Left colon (tissue), 2 donors: ENCODE results near the gene PXDN. TPM values are rescaled to one million over a fixed set of nuclear protein-coding genes. Genes with fewer than 3 reads are reported as not detected.

Experiments used
- ATAC-seq: fragments of 200-7000 bp; cut with Tn5 transposase; one replicate; pipeline ENCODE4 v1.9.1; 2020; ENCODE audit warnings: mild to moderate bottlenecking, moderate library complexity
- DNase-seq, 2 donors: peaks; one replicate each; pipeline ENCODE4 v3.0.0-alpha.2; 2020
- intact Hi-C, 2 donors: fragments of 100-400 bp; cut with DNase I in 1 of 2; cut with micrococcal nuclease in 1 of 2; formaldehyde crosslinking; loops; one replicate each; pipeline versions ENCODE4 v1.11.2 to v1.14.0; 2022; cut with DNase I, micrococcal nuclease
- total RNA-seq, 2 donors: library from RNA; stranded (reverse); fragmentation: NEBNext Ultra II Directional; extraction: Animal tissue kit (Norgen Biotek cat#: 25700); gene quantifications; one replicate each; pipeline ENCODE4 v1.2.1, GENCODE V29; 2021
- donor health status: DM: no; HTN: no; CAD: no.
- donor health status: DM: yes; HTN: yes; CAD: no.

The PXDN gene
- total RNA-seq, 2 donors from 2014 or later = 11.6 to 13.3 TPM

DNA sequence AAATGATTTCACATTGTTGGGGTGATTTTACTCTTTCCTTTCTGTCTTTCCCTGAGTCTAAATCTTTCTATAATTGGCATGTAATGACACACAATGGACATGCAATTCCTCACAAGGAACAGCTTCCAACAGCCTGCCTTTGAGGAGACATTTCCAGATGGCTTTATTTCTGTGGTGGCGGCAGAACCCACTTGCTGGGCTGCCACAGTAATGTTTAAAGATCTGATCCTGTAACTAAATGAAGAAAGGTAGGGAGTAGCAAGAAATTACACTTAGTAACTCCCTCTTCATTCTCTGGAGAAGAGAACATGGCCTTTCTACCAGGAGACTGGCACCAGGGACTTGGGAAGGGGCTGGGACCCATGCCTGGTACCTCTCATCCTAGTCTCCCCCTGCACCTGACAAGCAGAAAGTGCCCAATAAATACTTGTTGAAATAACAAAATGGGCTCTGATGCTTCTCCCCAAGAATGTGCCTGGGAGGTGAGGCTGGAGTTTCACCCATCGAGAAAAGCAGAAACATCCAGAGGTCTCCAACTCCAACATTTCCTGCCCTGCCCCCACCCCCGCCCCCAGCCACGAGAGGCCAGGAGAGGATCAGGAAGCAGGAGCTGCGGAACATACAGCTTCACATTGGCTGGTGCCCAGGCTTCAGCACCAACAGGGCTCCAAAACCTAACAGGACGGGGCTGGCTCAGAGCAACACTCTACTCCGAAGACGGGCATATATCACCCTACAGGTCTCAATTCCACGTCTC, 92.1 kb downstream of the PXDN start:
- DNase-seq (peak in 1 of 2 donors; percentile 30), ATAC-seq (no peak)
- intact Hi-C loops = no loop called here

DNA sequence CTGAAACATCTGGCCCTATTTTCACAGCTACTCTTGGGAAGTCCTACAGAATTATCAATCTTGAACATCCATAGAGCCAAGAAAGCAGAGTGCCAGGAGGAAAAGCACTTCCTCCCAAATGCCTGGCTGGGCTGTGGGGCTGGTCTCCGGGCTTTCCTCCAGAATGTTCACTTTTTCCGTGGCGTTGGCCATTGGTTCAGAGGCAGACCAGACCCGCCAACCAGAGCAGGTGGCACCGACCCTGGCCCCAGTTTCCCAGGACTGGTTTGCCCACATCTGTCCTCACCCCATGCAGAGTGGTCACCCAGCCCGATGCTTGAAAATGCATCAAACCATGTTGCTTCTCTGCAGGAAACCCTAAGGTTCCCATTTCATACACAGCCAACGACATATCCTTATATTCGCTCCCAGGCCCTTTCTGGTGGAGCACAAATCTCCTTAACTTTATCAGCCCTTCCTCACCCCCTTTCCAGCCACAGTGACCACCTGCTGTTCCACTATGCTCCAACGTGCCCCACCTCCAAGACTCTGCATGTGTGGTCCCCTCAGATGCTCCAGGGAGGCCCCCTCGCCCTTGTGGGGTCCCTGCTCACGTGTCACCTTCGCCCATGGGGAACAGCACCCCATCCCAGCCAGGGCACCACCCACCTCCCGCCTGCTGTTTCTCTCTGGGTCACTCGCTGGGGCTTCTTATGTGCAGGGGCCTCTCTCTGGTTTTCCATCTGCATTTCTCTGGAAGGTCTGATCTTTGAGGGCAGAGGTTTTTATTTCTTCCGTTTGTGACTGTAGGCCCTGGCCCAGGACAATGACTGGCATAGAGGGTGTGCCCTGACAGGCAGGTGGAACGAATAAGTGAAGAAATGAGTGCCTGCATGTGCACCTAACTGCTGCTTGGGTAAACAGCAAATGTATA, 92.9 kb downstream of the PXDN start:
- ATAC-seq (peak; percentile 84), DNase-seq (no peak)
- intact Hi-C loops = no loop called here

DNA sequence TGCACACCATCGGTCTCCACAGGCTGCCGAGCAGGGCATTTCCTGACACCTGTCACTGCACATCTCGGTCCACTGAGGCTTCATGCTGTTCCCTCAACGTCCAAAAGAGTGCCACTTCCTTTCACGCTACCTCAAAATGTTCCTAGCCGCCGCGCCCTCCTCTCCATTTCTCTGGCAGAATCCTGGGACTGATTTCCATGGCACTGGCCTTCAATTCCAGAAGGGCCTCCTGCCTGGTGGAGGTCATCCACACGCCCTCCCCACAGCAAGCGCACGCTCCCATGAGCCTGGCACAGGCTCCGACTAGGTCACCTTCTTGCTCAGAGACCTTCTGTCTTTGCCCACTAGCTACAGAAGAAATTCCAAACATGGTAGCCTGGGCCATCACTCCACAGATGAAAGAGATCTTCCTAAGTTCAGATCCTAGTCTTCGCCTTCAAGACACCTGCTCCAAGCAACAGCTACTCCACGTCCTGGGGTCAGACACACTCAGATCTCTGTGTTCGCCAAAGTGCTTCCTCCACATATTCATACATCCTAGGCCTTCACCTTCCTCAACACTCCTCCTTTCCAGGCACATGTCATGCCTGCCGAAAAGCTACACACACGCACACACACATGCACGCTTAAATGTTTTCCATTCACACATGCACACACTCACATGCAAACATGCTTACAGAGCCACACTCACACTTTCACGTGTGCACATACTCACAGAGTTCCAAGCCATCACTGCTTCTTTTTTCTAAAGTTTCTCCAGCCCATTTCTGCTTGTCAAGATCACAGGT, 94.0 kb downstream of the PXDN start:
- no peak for ATAC-seq
- intact Hi-C loops = no loop called here
- DNase-seq = no peak

DNA sequence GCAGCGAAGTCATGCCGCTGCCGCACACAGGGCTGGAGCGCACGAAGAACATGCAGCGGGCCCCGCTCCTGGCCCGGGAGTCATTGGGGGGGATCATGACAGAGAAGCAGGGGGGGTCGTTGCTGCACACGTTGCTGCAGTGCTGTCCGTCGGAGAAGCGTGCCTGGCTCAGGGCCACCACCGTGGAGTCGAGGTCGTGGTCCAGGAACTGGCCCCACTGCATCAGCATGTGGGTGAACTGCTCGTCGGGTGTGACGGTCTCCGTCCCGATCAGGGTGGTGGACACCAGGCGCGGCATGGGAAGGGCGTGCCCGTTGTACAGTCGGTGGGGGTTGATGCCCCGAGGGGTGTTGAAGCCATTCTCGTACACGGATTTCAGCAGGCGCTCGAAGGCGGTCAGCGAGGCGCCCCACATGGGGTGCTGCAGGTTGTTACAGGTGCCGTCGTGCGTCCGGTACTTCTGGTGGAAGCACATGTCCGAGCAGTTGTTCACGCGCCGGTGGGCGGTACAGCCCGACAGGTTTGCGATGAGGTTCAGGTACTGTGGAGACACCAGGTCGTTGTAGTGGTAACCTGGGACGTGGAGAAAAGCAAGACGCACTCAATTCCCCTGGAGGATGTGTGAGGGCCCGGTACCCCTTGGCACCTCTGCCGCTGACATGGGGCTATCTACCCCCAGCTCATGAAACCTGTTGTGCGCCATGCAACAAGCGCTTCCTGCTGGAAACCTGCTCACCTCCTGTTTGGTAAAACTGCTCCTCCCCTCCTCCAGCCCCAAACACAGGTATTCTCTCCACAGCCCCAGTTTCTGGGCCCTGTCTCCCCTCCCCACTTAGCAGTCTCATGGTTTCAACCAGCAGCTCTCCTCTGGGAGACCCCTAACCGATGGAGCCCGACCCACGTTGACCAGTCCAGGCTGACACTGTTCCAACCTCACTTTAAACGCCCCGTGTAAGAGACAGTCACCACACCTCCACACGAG, 94.9 kb downstream of the PXDN start:
- no peak for ATAC-seq
- intact Hi-C loops = no loop called here
- no peak for DNase-seq

DNA sequence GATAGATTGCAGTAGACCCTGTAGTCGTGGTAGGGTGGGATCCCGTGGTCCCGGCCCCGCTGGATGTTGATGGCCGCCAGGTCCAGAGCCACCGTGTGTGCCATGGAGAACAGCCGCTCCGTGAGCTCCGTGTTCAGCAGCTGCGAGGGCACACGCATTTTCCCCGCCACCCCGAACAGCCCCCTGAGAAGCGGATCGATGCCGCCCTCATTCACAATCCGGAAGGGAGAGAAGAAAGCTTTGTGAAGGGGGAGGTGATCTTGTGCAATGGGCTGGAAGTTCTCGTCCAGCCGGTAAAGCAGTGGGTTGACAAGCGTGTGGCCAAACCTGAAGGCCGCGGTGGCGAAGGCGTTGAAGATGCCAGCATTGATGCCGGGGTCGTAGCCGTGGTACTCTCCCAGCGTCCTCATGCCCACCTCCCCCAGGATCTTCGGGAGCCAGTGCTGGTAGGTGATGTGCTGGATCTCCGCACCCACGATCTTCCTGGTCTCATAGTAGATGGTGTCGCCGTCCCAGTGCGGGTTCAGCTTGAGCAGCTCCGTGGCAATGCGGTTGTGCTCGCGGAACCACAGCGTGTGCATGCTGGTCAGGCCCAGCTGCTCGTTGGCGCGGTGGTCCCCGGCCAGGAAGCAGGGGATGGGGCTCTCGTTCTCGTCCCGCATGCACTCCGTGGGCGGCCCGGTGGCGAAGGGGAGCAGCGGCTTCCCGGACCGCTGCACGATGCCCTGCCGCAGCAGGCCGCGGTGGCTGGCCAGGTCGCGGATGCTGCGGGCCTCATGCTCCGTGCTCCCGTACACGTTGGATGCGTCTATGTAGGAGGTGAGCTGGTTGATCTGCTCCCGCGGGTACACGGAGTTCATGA, 95.8 kb downstream of the PXDN start:
- no peak for ATAC-seq
- peak in 1 of 2 donors; percentile 17 for DNase-seq
- intact Hi-C loops = no loop called here

DNA sequence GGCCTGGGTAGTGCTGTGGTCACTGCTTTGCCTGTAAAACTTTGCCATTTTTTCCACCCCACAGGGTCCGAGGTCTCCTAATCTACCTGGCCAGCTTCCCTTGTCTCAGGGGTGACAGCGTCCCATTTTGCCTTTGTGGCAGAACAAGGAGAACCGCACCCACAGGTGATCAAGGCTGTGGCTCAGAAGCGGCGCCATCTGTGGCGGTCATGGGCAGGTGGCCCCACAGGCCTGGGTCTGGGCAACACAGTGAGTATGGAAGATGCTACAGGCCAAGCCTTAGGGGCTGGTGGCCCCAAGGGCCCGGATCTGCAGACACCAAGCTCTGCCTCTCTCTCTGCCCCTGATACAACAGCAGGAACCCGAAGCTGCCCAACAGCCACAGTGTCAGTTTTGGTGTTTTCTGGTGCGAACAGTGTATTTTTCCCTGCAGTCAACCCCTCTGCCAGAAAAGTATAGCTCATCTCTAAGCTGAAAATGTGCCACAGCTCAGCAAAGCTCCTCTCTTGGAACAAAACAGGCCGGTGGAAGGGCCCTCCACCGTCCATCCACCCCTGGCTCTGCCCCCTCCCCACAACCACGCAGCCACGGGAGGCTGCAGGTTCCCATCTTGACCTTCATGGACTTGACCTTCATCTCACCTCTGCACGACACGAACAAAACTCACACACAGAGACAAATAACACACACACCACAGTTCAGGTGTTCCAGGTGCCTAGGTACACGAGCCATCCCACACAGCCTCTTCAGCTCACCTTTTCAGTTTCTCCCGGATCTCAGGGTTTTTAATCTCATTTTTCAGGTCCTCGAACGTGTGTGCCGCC, 96.7 kb downstream of the PXDN start:
- ATAC-seq (no peak), DNase-seq (no peak)
- intact Hi-C loops = no loop called here

DNA sequence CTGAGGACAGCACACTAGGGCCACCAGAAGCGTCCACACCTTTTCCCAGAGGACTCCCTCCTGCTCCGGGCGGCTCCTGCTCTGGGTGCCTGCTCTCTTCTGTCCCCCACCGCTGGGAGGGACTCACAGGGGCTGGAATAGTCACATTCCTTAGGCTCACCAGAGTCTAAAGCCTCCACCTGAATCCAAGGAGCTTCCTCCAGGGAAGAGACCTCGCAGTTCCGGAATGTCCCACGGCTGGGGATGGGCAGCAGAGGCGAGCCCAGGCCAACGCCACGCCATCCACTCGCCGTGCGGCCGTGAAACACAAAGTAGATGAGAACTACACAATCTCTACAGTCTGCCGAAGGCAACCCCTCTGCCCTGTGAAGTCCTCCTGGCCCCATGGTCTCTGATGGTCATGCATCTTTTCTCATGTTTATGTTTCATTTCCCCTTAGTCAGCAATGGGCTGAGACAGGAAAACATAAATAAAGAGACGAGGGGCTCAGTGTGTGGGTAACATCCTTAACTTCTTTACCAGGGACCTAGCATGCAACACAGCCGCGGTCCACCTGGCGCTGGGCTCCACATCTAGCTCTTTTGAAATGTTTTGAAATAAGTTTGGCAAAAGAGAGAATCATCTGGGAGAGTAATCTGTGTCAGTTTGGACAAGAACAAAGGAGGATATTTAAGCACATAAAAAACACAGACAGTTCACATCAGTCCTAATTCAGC, 98.4 kb downstream of the PXDN start:
- DNase-seq = peak in 1 of 2 donors; percentile 19
- no peak for ATAC-seq
- intact Hi-C loops = no loop called here

DNA sequence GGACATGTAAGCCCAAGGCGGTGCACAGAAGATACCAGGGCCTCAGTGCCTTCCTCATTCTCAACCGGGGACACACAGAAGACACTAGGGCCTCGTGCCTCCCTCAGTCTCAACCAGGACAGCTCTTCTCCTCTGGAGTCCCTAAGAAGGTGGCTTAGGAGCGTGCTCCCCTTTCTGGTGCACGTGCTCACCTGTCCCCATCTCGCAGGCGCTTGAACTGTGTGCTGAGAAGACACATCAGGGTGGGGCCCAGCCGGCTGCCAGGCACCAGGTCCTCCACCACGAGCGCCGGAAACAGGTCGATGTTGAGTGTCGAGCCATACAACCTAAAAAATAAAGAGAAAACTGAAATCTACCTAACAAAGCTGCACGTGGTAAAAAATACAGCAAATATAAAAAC, 99.9 kb downstream of the PXDN start:
- ATAC-seq = no peak
- DNase-seq = peak in 1 of 2 donors; percentile 19
- intact Hi-C loops = no loop called here

DNA sequence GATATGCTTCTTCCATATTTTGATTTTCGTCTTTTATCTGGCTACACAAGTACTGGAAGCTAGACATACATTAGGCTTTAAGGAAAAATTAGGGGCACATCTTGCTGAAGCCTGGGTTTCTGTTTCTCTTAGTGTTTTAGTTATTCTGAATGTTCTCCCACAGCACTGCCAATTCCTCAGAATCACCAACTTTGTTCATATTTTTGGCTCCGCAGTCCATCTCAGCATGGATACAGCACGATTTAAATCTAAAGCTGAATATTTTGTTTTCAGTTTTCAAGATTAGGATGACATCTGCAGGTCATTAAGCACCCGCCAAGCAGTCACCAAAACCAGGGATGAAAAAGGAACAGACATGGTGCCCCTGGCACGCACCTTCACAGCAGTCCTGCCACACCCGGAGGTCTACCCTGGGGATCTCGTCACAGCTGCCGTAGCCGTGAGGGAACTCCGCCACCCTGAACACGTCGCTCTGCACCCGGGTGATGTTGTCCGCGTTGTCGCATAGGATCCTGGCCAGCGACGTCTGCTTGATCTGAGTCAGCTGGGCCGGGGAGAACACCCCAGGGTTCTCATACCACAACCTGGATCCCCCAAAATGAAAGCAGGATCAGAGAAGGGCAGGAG, 101.2 kb downstream of the PXDN start:
- intact Hi-C loops = no loop called here
- DNase-seq = peak in 1 of 2 donors; percentile 19
- ATAC-seq = no peak

DNA sequence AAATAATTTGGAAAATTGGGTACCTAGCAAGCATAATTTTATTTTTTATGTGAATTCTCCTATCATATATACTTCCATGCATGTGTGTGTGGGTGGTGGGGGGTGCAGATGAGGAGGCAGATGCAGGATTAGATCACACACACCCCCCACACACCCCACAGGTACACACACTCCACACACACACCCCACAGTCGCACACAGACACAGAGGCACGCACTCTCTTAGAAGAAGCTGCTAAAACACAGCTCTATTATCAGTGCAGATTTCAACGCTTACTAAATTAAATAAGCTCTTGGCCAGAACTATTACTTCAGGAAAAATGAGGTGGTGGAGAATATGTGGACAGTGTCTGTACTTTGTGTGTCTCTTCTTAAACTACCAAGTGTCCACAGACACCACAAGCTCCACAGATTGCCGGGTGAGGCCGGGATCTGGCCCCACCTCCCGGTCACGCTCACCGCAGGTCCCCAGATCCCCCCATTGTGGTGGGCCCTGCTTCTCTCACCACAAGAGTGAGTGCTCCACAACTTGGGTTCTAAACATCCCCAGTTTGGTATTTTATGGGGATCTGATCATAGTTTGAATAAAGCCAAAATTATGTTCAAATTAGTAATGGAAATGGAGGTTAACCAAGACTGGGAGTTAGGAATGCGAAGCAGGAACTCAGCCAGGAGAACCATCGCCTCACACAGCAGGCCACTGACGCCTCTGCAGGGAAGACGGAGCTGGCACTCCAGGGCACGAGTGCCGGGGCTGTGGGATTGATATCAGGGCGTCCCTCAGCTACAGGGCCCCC, 102.1 kb downstream of the PXDN start:
- intact Hi-C loops = no loop called here
- DNase-seq (peak in 1 of 2 donors; percentile 21), ATAC-seq (no peak)

DNA sequence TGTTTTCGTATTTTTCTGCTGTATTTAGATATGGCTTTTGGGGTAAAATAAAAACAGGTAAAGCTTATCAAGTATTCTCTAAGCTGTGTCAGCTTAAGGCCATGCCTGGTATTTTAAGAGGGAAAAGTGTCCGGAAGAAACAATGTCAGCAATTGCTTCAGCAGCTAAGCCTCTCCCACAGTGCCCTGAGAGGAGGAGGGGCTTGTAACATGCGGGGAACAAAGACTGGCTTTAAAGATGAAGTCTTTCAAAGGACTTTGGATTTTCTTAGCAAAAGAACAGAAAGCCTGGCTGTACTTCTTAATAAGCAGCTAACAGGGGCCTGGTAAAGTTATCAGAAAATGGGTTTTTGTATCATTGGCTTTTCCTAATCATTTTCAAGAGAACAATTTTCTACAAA, 102.8 kb downstream of the PXDN start:
- DNase-seq (peak in 1 of 2 donors; percentile 38), ATAC-seq (peak; percentile 75)
- intact Hi-C loops = no loop called here

DNA sequence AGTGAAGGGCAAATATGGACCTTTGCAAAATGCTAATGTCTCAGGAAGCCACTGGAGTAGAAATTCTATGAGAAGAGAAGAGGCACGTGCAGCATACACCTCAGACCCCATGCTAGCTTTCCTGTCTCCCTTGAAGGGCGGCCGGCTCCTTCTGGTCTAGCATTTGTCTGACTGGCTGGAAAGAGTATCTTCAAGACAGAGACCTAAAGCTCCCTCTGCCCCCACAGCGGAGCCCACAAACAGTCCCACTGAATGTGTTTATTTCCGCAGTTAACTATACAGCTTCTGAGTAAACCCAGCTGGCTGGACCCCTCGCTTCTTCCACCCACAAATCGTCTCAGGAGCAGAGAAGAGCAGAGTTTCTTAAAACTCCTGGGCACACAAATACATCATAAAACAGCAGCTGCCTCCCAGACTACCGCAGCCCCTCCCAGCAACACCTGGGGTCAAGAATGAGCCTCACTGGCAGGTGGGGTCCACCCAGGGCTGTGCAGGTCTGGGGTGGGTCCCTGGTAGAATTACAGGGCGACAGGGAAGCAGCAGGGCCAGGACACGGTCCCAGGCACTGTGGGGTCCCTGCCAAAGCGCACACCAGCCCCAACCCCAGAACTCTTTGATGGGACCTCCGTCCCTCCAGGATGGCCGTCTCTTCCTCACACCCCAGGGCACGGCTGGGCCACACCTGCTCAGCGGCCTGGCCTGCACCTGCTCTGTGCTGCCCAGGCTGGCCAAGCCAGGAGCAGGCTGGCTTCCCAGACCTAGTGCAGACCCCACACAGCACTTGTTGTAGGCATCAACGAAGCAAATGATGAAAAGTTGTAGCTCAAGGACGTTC, 103.8 kb downstream of the PXDN start:
- ATAC-seq (peak; percentile 81), DNase-seq (peak in 1 of 2 donors; percentile 47)
- intact Hi-C loops = no loop called here

DNA sequence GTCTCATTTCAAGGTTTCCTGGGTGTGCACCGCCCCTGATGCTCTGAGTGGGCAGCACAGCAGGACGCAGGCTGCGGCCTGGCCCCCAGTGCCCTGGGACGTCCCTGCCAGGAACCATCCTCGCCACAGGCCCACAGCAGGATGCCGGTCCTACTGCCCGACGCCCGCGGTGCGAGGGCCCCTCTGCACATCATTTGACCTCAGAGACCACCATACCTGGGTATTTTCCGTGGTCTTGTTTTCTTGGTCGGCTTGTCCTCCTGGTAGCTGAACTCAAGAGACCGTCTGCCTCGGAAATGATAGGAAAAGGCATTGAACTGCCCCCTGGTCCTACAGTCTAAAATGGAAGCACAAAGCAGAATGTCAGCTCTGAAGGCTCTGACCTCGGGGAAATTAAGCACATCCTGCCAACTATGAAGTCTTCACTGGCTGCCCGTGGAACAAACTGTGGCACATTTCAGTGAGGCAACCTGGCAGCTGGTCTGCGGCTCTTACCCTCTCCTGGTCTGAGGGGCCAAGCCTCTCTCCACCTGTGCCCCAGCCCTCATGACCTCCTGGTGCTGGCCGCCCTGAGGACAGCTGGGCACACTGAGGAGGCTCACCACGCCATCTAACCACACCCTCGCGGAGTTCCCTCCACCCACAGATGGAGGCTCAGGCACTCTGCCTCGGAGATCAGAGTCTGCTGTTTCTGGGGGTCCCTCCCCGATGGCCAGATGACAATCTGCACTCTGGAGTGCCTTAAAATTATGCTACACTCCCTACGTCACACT, 105.0 kb downstream of the PXDN start:
- peak in 1 of 2 donors; percentile 24 for DNase-seq
- intact Hi-C loops = no loop called here

More for the DNA sequence above, 105.0 kb downstream of the PXDN start:
- no peak for ATAC-seq
